SIG-M5 treated with dmso at 0.1 percent for 504 hours (cell line): Measurements from ENCODE around the gene FOXC1.

Experiments used
- DNase-seq: peaks from one replicate; lab custom pipeline; 2025; ENCODE audit not compliant: unreplicated experiment; lab: John Stamatoyannopoulos, UW

Gene FOXC1

GRCh38 chr6:1584146-1584545 is 25.6 kb upstream of the FOXC1 start:
- DNase-seq: no peak

DNA sequence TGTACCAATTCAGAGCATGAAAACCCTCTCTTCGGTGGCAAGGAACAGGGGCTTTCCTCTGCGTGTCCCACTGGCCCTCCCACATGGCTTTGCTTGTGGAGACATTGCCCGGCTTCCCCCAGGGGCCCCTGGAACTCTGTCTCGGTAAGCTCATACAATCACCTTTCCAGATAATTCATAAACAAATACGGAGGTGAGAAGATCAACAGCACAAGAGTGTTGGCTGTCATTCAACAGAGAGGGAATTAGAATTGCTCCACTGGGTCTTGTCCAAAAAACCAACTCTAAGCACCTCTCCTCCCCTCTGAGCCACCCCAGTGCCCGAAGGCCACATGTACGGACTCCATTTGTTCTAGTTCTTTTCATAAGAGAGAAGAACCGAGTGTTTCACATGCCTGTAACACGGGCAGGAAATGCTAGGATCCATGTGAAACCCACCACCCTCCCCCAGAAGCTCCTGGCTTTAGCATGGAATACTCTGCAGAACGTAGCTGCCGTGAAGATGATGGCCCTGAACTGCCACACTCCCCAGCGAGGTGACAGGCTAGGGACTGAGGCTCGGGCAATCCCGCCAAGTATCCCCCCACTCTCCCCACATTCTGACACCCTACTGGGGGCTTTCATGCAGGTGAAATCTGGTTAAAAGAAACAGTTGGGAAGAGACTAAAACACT is 24.6 kb upstream of the FOXC1 start:
- DNase-seq: no peak

DNA sequence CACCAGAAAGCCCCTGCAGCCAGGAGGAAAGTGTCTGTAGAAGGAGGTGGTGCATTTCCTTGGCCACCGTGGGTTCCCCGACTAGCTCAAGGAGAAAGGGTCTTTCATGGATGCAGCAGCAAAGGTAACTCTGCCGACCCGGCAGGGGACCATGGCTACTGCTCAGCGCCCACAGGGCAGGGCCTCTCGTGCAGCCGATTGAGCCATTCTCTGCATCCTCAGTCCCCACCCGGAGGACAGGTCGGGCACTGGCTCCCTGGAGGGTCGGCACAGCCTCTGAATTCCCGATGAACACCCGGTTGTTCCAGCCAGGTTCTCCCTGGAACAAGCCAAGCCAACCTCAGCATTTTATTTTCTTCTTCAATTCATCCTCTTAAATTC is 24.1 kb upstream of the FOXC1 start:
- no peak for DNase-seq

GRCh38 chr6:1586256-1586655 is 23.5 kb upstream of the FOXC1 start:
- no peak for DNase-seq

DNA sequence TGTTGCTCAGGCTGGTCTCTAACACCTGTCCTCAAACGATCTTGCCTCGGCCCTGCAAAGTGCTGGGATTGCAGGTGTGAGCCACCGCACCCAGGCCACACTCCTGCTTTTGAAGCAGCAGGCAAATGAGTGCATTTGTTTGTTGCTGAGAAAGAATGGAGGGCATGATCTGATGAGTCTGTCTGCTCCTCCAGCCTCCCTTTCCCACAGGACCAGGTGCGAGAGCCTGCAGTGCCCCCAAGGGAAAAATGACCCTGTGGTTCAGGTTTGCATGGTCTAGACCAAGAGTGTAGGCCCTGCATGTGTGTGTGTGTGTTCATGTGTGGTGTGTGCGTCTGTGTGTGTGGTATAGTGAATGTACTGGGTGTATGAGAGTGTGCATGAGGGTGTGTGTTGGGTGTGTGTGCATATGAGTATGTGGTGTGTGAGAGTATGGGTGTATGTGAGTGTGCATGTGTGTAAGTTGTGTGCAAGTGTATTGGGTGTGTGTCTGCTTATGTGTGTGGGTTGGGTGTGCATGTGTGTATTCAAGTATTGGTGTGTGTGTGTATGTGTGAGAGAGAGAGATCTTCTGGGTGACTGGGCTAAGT is 22.8 kb upstream of the FOXC1 start:
- DNase-seq: no peak

DNA sequence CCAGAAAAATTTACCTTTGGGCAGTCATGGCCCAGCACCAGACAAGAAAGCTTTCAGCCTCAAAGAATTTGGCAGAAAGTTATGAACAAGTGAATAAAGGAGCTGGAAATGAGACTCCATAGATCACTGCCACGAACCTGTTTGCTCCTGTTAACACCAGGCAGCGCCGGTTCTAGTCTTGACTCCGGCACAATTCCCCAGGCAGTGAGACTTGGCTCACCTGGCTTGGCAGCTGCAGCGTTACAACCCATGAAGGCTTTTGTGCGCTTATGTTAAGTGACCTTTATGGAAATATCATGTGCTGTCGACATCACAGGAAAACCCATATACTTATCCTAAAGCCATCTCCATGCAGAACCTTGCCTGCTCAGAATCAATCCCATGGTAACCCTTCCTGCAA is 22.2 kb upstream of the FOXC1 start:
- DNase-seq: no peak

- no peak for DNase-seq
These were observed 21.7 kb upstream of the FOXC1 start for GRCh38 chr6:1587977-1588376.

GRCh38 chr6:1589208-1589607 is 20.5 kb upstream of the FOXC1 start:
- DNase-seq: no peak

DNA sequence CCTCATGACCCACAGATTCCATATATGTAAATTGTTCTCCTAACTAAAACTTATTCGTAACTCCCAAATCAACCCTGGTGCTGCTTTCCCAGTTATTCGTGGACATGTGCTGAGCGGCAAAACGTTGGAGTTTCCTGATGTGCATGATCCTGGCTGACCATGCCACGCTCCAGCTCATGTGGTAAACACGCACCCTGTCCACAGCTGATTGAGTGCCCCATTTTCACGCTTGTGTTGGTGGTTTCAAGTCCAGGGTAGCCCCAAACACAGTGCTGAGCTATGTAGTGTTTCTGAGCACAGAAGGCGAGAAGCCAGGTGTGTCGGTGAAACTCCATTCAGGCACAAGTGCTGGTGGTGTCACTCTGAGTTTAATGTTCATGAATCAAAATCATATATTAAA is 19.1 kb upstream of the FOXC1 start:
- no peak for DNase-seq

GRCh38 chr6:1591243-1591642 is 18.5 kb upstream of the FOXC1 start:
- DNase-seq: no peak

GRCh38 chr6:1591926-1592325 is 17.8 kb upstream of the FOXC1 start:
- no peak for DNase-seq

GRCh38 chr6:1592852-1593251 is 16.9 kb upstream of the FOXC1 start:
- no peak for DNase-seq

GRCh38 chr6:1593286-1593957 is 16.3 kb upstream of the FOXC1 start:
- DNase-seq: no peak

GRCh38 chr6:1593958-1594314 is 15.8 kb upstream of the FOXC1 start:
- DNase-seq: no peak

GRCh38 chr6:1594445-1595200 is 15.1 kb upstream of the FOXC1 start:
- DNase-seq: no peak

GRCh38 chr6:1595271-1596087 is 14.2 kb upstream of the FOXC1 start:
- DNase-seq: no peak

DNA sequence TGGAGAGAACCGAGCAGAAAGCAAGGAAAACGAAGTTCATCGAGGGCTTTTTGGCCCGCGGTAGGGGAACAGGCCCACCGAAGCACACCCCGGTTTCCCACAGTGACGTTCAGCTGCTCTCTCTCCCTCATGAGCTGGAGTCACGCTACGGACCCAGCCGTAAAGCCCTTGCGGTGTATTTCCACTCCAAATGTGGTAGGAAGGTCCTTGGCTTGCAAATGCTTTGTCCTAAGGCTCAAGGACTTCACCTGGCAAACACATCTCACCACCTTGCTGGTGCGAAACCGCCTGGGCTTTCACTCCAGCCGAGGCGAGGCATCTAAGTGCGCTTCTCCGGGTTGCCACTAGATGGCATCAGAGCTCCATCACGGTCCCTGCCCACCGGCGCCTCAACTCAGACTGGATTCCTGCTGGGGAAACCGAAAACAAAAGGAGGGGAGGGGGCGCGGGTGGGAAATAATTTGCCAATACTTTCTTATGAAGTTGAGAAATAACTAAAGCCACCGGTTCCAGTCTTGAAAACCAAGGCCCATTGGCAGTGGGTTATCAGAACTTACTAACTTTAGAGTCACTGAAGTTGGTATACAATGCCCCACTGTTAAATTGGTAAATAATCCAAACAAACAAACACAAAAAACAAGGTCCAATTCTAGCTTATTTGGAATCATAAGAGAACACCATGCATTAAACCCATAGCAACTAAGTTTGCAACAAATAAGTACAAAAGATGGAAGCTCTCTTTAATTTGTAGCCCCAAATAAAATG is 13.4 kb upstream of the FOXC1 start:
- DNase-seq: peak; percentile 58

DNA sequence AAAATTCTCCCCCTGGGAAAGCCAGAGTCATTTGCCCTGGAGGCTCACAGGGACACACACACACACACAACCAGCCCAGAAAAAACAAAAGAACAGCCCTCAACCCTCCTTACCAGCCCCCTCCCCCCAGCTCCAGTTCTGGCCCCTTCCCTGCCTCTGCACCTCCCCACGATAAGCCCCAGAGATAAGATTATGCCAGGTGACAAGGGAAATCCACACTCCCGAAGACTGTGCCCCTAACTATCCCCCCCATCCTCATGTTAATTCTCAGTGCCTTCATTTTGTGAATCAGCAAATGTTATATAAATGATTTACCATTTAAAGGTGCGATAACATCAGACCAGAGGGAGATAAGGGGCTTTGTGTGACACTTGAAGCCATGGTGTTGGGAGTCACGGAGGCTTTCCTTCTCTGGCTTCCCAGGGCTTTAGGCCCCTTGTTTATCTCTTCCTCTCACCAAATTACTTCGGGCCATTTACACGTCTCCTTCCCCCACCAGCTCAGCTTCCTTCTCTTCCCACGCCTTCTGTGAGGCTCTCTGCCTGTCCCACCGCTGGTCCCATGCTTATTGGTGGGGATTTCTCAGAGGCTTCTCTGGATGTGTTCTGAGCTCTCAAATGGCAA is 12.5 kb upstream of the FOXC1 start:
- DNase-seq: no peak

- DNase-seq: no peak
These were observed 11.8 kb upstream of the FOXC1 start for GRCh38 chr6:1597924-1598323.

- DNase-seq: no peak
These were observed 11.3 kb upstream of the FOXC1 start for GRCh38 chr6:1598433-1598832.
